ENCODE results near the gene BRME1. TPM values are rescaled to one million over a fixed set of nuclear protein-coding genes. Genes with fewer than 3 reads are reported as not detected.

BRME1 gene
- polyA plus RNA-seq, 1 donor from 2014 or later: 6.2 TPM

GRCh38 chr19:13914777-13915176 is 8.9 kb upstream of the BRME1 start:
- Histone ChIP-seq H3K9me2 (ENCODE audit: insufficient read depth, low read length) (no peaks in the 10 kb centered on the region), H3K79me2 (replicated peaks; ENCODE audit: insufficient read depth, low read length) (no peaks in the 10 kb centered on the region), H3K27ac (ENCODE audit: low read length) (no peak overlapping the region), H2AFZ (ENCODE audit: low read depth, low read length) (no peak overlapping the region), H3K9me3 (ENCODE audit: low read length) (no peaks in the 10 kb centered on the region), H3K27me3 (ENCODE audit: insufficient read depth, low read depth, low read length) (no peaks in the 10 kb centered on the region), H3K9ac (ENCODE audit: low read length) (no peak overlapping the region), H3K36me3 (ENCODE audit: insufficient read depth, low read length) (peaks cover 5% of the 10 kb centered on the region), H3K4me3 (ENCODE audit: low read length) (no peak overlapping the region), H4K20me1 (ENCODE audit: insufficient read depth) (no peaks in the 10 kb centered on the region), H3F3A (ENCODE audit: insufficient read depth, low read length, poor library complexity, severe bottlenecking) (no peaks in the 10 kb centered on the region), H3K4me2 (ENCODE audit: low read length) (no peak overlapping the region)
- TF ChIP-seq POLR2AphosphoS5 (IDR thresholded peaks at IDR 0.05) (no peak), TAF1 (IDR thresholded peaks at IDR 0.05; ENCODE audit: low read depth) (no peak), RAD21 (conservative IDR thresholded peaks at IDR 0.05) (no peak)

- Histone ChIP-seq H3K9me2 (ENCODE audit: insufficient read depth, low read length) (no peaks in the 10 kb centered on the region), H3K36me3 (ENCODE audit: insufficient read depth, low read length) (peaks cover 5% of the 10 kb centered on the region), H3K4me2 (ENCODE audit: low read length) (no peak overlapping the region), H3K79me2 (replicated peaks; ENCODE audit: insufficient read depth, low read length) (no peaks in the 10 kb centered on the region), H3K27ac (ENCODE audit: low read length) (no peak overlapping the region), H3F3A (ENCODE audit: insufficient read depth, low read length, poor library complexity, severe bottlenecking) (no peaks in the 10 kb centered on the region), H3K9ac (ENCODE audit: low read length) (no peak overlapping the region), H3K4me3 (ENCODE audit: low read length) (no peak overlapping the region), H2AFZ (ENCODE audit: low read depth, low read length) (no peak overlapping the region), H3K9me3 (ENCODE audit: low read length) (no peaks in the 10 kb centered on the region), H3K27me3 (ENCODE audit: insufficient read depth, low read depth, low read length) (no peaks in the 10 kb centered on the region), H4K20me1 (ENCODE audit: insufficient read depth) (no peaks in the 10 kb centered on the region)
- TF ChIP-seq CTCF (IDR thresholded peaks at IDR 0.05; ENCODE audit: poor library complexity, severe bottlenecking) (no peak), TAF1 (IDR thresholded peaks at IDR 0.05; ENCODE audit: low read depth) (no peak), EZH2 (IDR thresholded peaks at IDR 0.05; ENCODE audit: borderline replicate concordance, insufficient read depth, low read length, poor library complexity, severe bottlenecking) (no peak), RAD21 (conservative IDR thresholded peaks at IDR 0.05) (no peak), SMC3 (conservative IDR thresholded peaks at IDR 0.05; ENCODE audit: poor library complexity) (no peak)
Measured at GRCh38 chr19:13913352-13913751, 7.4 kb upstream of the BRME1 start.

GRCh38 chr19:13909430-13909829 is 3.5 kb upstream of the BRME1 start:
- H4K20me1 ChIP-seq (ENCODE audit: insufficient read depth): no peaks in the 10 kb centered on the region
- H3K9me3 ChIP-seq (ENCODE audit: low read length): no peaks in the 10 kb centered on the region
- no peaks in the 10 kb centered on the region for H3K27me3 ChIP-seq (ENCODE audit: insufficient read depth, low read depth, low read length)
- H3K9me2 ChIP-seq (ENCODE audit: insufficient read depth, low read length): no peaks in the 10 kb centered on the region
- no peak overlapping the region for H3K27ac ChIP-seq (ENCODE audit: low read length)
- H3K9ac ChIP-seq (ENCODE audit: low read length): no peak overlapping the region
- peaks cover 4% of the 10 kb centered on the region for H3K79me2 ChIP-seq (replicated peaks; ENCODE audit: insufficient read depth, low read length)
- no peak overlapping the region for H3K4me3 ChIP-seq (ENCODE audit: low read length)
- H3F3A ChIP-seq (ENCODE audit: insufficient read depth, low read length, poor library complexity, severe bottlenecking): no peaks in the 10 kb centered on the region
- no peak overlapping the region for H2AFZ ChIP-seq (ENCODE audit: low read depth, low read length)
- H3K36me3 ChIP-seq (ENCODE audit: insufficient read depth, low read length): no peaks in the 10 kb centered on the region
- H3K4me2 ChIP-seq (ENCODE audit: low read length): no peak overlapping the region
- no peak for TF ChIP-seq EZH2 (IDR thresholded peaks at IDR 0.05; ENCODE audit: borderline replicate concordance, insufficient read depth, low read length, poor library complexity, severe bottlenecking)
- TF ChIP-seq TAF1 (IDR thresholded peaks at IDR 0.05; ENCODE audit: low read depth): no peak
- TF ChIP-seq RAD21 (conservative IDR thresholded peaks at IDR 0.05): no peak
- no peak for TF ChIP-seq SMC3 (conservative IDR thresholded peaks at IDR 0.05; ENCODE audit: poor library complexity)
- TF ChIP-seq CTCF (IDR thresholded peaks at IDR 0.05; ENCODE audit: poor library complexity, severe bottlenecking): no peak
- TF ChIP-seq REST (IDR thresholded peaks at IDR 0.05; ENCODE audit: borderline replicate concordance): no peak
- TF ChIP-seq MXI1 (conservative IDR thresholded peaks at IDR 0.05; ENCODE audit: poor library complexity, severe bottlenecking): no peak
- TF ChIP-seq EP300 (conservative IDR thresholded peaks at IDR 0.05; ENCODE audit: poor library complexity, severe bottlenecking): no peak
- no peak for TF ChIP-seq POLR2AphosphoS5 (IDR thresholded peaks at IDR 0.05)
